MM.1S (cell line): ENCODE data around the gene WNK2.

Experiments used
- DNase-seq: peaks from one replicate; pipeline ENCODE4 v3.0.0-alpha.2; 2015
- H2AFZ ChIP-seq: fragments of 300-600 bp; sonication (generic); 2 replicates; pipeline ENCODE4 v1.6.0; 2016; ENCODE audit warnings: antibody characterized with exemption, low read length
- H3F3A ChIP-seq: fragments of 300-600 bp; sonication (generic); 2 replicates; pipeline ENCODE4 v1.6.1; 2016; ENCODE audit warnings: mild to moderate bottlenecking, antibody characterized with exemption, low read length, moderate library complexity, mixed read lengths; ENCODE audit not compliant: insufficient read depth
- H3K27ac ChIP-seq: fragments of 300-600 bp; sonication (generic); 2 replicates; pipeline ENCODE4 v1.5.1; 2016; ENCODE audit warnings: mild to moderate bottlenecking, low read length
- H3K27me3 ChIP-seq: fragments of 300-600 bp; sonication (generic); replicated peaks from 2 replicates; pipeline ENCODE4 v1.6.0; 2016; ENCODE audit warnings: low read length; ENCODE audit not compliant: insufficient read depth
- H3K36me3 ChIP-seq: fragments of 300-600 bp; sonication (generic); replicated peaks from 2 replicates; pipeline ENCODE4 v1.6.1; 2016; ENCODE audit warnings: mild to moderate bottlenecking, low read length, mixed read lengths; ENCODE audit not compliant: insufficient read depth
- H3K4me1 ChIP-seq: fragments of 300-600 bp; sonication (generic); 2 replicates; pipeline ENCODE4 v1.6.1; 2016; ENCODE audit warnings: low read length, mixed read lengths
- H3K4me2 ChIP-seq: fragments of 300-600 bp; sonication (generic); 2 replicates; pipeline ENCODE4 v1.6.0; 2016; ENCODE audit warnings: low read depth, low read length
- H3K4me3 ChIP-seq: fragments of 300-600 bp; sonication (generic); 2 replicates; pipeline ENCODE4 v1.5.1; 2016; ENCODE audit warnings: low read length, mixed read lengths
- H3K79me2 ChIP-seq: fragments of 300-600 bp; sonication (generic); 2 replicates; pipeline ENCODE4 v1.6.1; 2016; ENCODE audit warnings: mixed run types, low read length, mixed read lengths
- H3K9ac ChIP-seq: fragments of 300-600 bp; sonication (generic); 2 replicates; pipeline ENCODE4 v1.6.1; 2016; ENCODE audit warnings: low read length, mixed read lengths
- H3K9me2 ChIP-seq: fragments of 300-600 bp; sonication (generic); replicated peaks from 2 replicates; pipeline ENCODE4 v1.6.1; 2016; ENCODE audit warnings: mild to moderate bottlenecking, low read length, mixed read lengths; ENCODE audit not compliant: insufficient read depth
- H3K9me3 ChIP-seq: fragments of 300-600 bp; sonication (generic); replicated peaks from 2 replicates; pipeline ENCODE4 v1.6.1; 2016; ENCODE audit warnings: mild to moderate bottlenecking, low read length, mixed read lengths; ENCODE audit not compliant: insufficient read depth
- H4K20me1 ChIP-seq: fragments of 300-600 bp; sonication (generic); 2 replicates; pipeline ENCODE4 v1.6.1; 2016; ENCODE audit warnings: mild to moderate bottlenecking, low read length, moderate library complexity, mixed read lengths; ENCODE audit not compliant: insufficient read depth
- CTCF ChIP-seq: fragments of 300-600 bp; sonication (generic); IDR thresholded peaks from 2 replicates; pipeline ENCODE4 v1.5.1; 2016; ENCODE audit warnings: antibody characterized with exemption, low read length, mixed read lengths
- EZH2 ChIP-seq: fragments of 300-600 bp; sonication (generic); optimal IDR thresholded peaks from 2 replicates; pipeline ENCODE3; 2017; ENCODE audit warnings: low read depth, mild to moderate bottlenecking, antibody characterized with exemption, low read length, mixed read lengths
- EZH2phosphoT487 ChIP-seq: fragments of 300-600 bp; sonication (generic); IDR thresholded peaks from 2 replicates; pipeline ENCODE4 v1.6.1; 2018; ENCODE audit warnings: antibody characterized with exemption, low read length

Gene WNK2

GRCh38 chr9:93228030-93228429 lies 44.1 kb downstream of the WNK2 start:
- Histone ChIP-seq H3K9ac (no peak overlapping the region), H3K27ac (no peak overlapping the region), H3K4me3 (no peak overlapping the region), H3K79me2 (no peaks in the 10 kb centered on the region), H3K4me2 (no peak overlapping the region), H3F3A (no peaks in the 10 kb centered on the region), H3K36me3 (no peaks in the 10 kb centered on the region), H3K4me1 (no peaks in the 10 kb centered on the region), H3K9me2 (no peaks in the 10 kb centered on the region), H3K9me3 (no peaks in the 10 kb centered on the region), H3K27me3 (no peaks in the 10 kb centered on the region), H4K20me1 (no peaks in the 10 kb centered on the region), H2AFZ (no peak overlapping the region)
- no peak for TF ChIP-seq CTCF
- no peak for TF ChIP-seq EZH2phosphoT487
- no peak for TF ChIP-seq EZH2
- DNase-seq, result no peak

- Histone ChIP-seq H3K9ac (no peak overlapping the region), H2AFZ (no peak overlapping the region), H3K27me3 (no peaks in the 10 kb centered on the region), H3K36me3 (no peaks in the 10 kb centered on the region), H3K4me2 (no peak overlapping the region), H3F3A (no peaks in the 10 kb centered on the region), H3K4me1 (no peaks in the 10 kb centered on the region), H4K20me1 (no peaks in the 10 kb centered on the region), H3K27ac (no peak overlapping the region), H3K4me3 (no peak overlapping the region), H3K9me3 (no peaks in the 10 kb centered on the region), H3K9me2 (no peaks in the 10 kb centered on the region), H3K79me2 (no peaks in the 10 kb centered on the region)
- no peak for DNase-seq
- TF ChIP-seq EZH2, result no peak
- no peak for TF ChIP-seq CTCF
- TF ChIP-seq EZH2phosphoT487, result no peak
Measured at GRCh38 chr9:93228453-93228852, 44.5 kb downstream of the WNK2 start.

GRCh38 chr9:93229636-93230035 lies 45.7 kb downstream of the WNK2 start:
- no peak overlapping the region for H3K27ac ChIP-seq
- no peaks in the 10 kb centered on the region for H4K20me1 ChIP-seq
- TF ChIP-seq EZH2 (no peak), EZH2phosphoT487 (no peak), CTCF (no peak)
- no peaks in the 10 kb centered on the region for H3K27me3 ChIP-seq
- no peak overlapping the region for H3K4me2 ChIP-seq
- no peak overlapping the region for H3K9ac ChIP-seq
- no peak for DNase-seq
- no peak overlapping the region for H2AFZ ChIP-seq
- no peaks in the 10 kb centered on the region for H3F3A ChIP-seq
- no peaks in the 10 kb centered on the region for H3K79me2 ChIP-seq
- H3K36me3 ChIP-seq, result no peaks in the 10 kb centered on the region
- no peaks in the 10 kb centered on the region for H3K4me1 ChIP-seq
- no peaks in the 10 kb centered on the region for H3K9me2 ChIP-seq
- H3K9me3 ChIP-seq, result no peaks in the 10 kb centered on the region
- no peak overlapping the region for H3K4me3 ChIP-seq
